ENCODE measurements around the gene CPNE5. TPM values are rescaled to one million over a fixed set of nuclear protein-coding genes. Genes with fewer than 3 reads are reported as not detected.

Gene CPNE5
- total RNA-seq, 2 experiments from 2014 or later = 1.2 to 1.7 TPM

GRCh38 chr6:36720251-36721141 is 118.7 kb downstream of the CPNE5 start:
- H3K36me3 Mint-ChIP-seq (ENCODE audit: low read depth) = no peaks in the 10 kb centered on the region
- CTCF ChIA-PET = interaction anchor here (0.9 to 2.1 kb wide), 2 partner anchors 14 to 39 kb away, joined by 4 to 7 read pairs; no protein-coding TSS in a partner anchor
- H3K27ac Mint-ChIP-seq = no peak overlapping the region
- H3K4me1 Mint-ChIP-seq (ENCODE audit: low read depth) = no peaks in the 10 kb centered on the region
- DNase-seq = peak; percentile 2
- H3K27me3 Mint-ChIP-seq (ENCODE audit: low read depth) = no peaks in the 10 kb centered on the region
- H3K4me3 Mint-ChIP-seq = no peak overlapping the region
- intact Hi-C loops (cut with micrococcal nuclease) = no loop called here
- no peaks in the 10 kb centered on the region for H3K9me3 Mint-ChIP-seq

- H3K4me1 Mint-ChIP-seq (ENCODE audit: low read depth) = no peaks in the 10 kb centered on the region
- no peaks in the 10 kb centered on the region for H3K9me3 Mint-ChIP-seq
- no peaks in the 10 kb centered on the region for H3K27me3 Mint-ChIP-seq (ENCODE audit: low read depth)
- H3K4me3 Mint-ChIP-seq = no peak overlapping the region
- H3K27ac Mint-ChIP-seq = no peak overlapping the region
- no peaks in the 10 kb centered on the region for H3K36me3 Mint-ChIP-seq (ENCODE audit: low read depth)
- intact Hi-C loops (cut with micrococcal nuclease) = no loop called here
- CTCF ChIA-PET = interaction anchor here (0.9 to 2.1 kb wide), 2 partner anchors 40 to 46 kb away, joined by 6 to 7 read pairs; no protein-coding TSS in a partner anchor
- peak; percentile 0 for DNase-seq
Observed at GRCh38 chr6:36719126-36719525, 120.1 kb downstream of the CPNE5 start.

- CTCF ChIA-PET = interaction anchor here (0.9 to 2.1 kb wide), 2 partner anchors 41 to 47 kb away, joined by 6 to 7 read pairs; no protein-coding TSS in a partner anchor
- Mint-ChIP-seq H3K4me1 (ENCODE audit: low read depth) (no peaks in the 10 kb centered on the region), H3K9me3 (no peaks in the 10 kb centered on the region), H3K4me3 (no peak overlapping the region), H3K27ac (no peak overlapping the region), H3K27me3 (ENCODE audit: low read depth) (no peaks in the 10 kb centered on the region), H3K36me3 (ENCODE audit: low read depth) (no peaks in the 10 kb centered on the region)
- DNase-seq = peak; percentile 1
- intact Hi-C loops (cut with micrococcal nuclease) = no loop called here
Observed at GRCh38 chr6:36718560-36718959, 120.7 kb downstream of the CPNE5 start.

DNA sequence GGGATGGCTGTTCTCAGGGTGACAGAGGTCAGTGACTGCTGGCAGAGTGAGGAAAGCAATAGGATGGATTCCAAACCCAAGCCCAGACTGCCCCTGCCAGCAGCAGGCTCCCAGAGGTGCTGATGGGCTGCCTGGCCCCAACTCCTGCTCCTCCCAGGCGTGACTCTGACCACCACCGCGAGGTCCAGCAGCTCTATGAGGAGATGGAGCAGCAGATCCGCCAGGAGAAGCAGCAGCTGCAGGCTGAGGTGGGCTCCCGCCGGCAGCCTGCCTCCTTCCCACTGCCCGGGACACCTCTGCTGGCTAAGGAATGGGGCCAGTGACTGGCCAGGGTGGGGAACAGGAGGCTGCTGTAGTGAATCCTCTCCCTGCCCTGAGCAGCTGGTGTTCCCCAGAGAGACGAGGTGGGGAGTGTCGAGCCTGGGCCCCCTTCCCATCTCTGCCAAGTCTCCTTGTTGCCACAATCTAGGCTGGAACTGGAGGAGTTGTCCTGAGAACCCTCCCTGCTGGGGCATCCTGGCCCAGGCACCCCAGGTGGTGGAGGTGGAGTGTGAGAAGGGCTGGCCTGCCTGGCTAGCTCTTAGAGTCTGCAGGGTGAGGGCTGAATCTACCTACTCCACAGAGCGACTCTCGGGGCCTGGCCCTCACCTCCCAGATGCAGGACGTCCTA is 121.2 kb downstream of the CPNE5 start:
- CTCF ChIA-PET = interaction anchor here (0.9 kb wide), 1 partner anchor 48 kb away, joined by 6 read pairs; no protein-coding TSS in a partner anchor
- H3K4me1 Mint-ChIP-seq (ENCODE audit: low read depth) = no peaks in the 10 kb centered on the region
- no peak overlapping the region for H3K4me3 Mint-ChIP-seq
- no peaks in the 10 kb centered on the region for H3K36me3 Mint-ChIP-seq (ENCODE audit: low read depth)
- H3K27ac Mint-ChIP-seq = no peak overlapping the region
- H3K9me3 Mint-ChIP-seq = no peaks in the 10 kb centered on the region
- intact Hi-C loops (cut with micrococcal nuclease) = no loop called here
- no peaks in the 10 kb centered on the region for H3K27me3 Mint-ChIP-seq (ENCODE audit: low read depth)
- DNase-seq = peak; percentile 2

GRCh38 chr6:36717231-36717825 is 121.9 kb downstream of the CPNE5 start:
- DNase-seq = peak; percentile 1
- no peaks in the 10 kb centered on the region for H3K27me3 Mint-ChIP-seq (ENCODE audit: low read depth)
- no peaks in the 10 kb centered on the region for H3K4me1 Mint-ChIP-seq (ENCODE audit: low read depth)
- intact Hi-C loops (cut with micrococcal nuclease) = no loop called here
- CTCF ChIA-PET = no interaction called here
- no peak overlapping the region for H3K4me3 Mint-ChIP-seq
- no peaks in the 10 kb centered on the region for H3K36me3 Mint-ChIP-seq (ENCODE audit: low read depth)
- no peak overlapping the region for H3K27ac Mint-ChIP-seq
- H3K9me3 Mint-ChIP-seq = no peaks in the 10 kb centered on the region

- peak; percentile 3 for DNase-seq
- CTCF ChIA-PET = interaction anchor here (0.6 kb wide), 1 partner anchor 120 kb away, joined by 4 read pairs; no protein-coding TSS in a partner anchor
- no peaks in the 10 kb centered on the region for H3K36me3 Mint-ChIP-seq (ENCODE audit: low read depth)
- no peak overlapping the region for H3K27ac Mint-ChIP-seq
- H3K27me3 Mint-ChIP-seq (ENCODE audit: low read depth) = no peaks in the 10 kb centered on the region
- H3K9me3 Mint-ChIP-seq = no peaks in the 10 kb centered on the region
- intact Hi-C loops (cut with micrococcal nuclease) = no loop called here
- H3K4me3 Mint-ChIP-seq = no peak overlapping the region
- no peaks in the 10 kb centered on the region for H3K4me1 Mint-ChIP-seq (ENCODE audit: low read depth)
Observed at GRCh38 chr6:36716476-36717093, 122.7 kb downstream of the CPNE5 start.

DNA sequence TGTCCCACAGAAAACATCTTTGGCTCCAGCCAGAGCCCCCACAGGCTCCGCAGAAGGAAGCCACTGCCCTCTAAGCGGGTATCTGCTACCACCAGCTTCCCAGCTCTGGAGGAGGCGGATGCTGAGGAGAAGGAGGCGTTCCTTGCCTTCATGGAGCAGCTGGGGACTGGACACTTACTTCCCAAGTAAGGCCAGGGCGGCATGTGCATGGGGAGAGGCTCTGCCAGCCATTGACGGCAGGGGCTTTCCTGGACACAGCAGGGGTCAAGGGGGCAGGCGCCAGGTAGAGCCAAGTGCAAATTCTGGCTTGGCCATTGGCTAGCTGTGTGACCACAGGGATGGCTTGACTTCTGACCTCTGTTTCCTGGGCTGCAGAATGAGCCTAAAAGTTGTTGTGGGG is 123.8 kb downstream of the CPNE5 start:
- no peak overlapping the region for H3K27ac Mint-ChIP-seq
- H3K4me1 Mint-ChIP-seq (ENCODE audit: low read depth) = no peaks in the 10 kb centered on the region
- CTCF ChIA-PET = interaction anchor here (1.4 kb wide), 1 partner anchor 9 kb away, joined by 3 read pairs; no protein-coding TSS in a partner anchor
- DNase-seq = peak; percentile 3
- no peaks in the 10 kb centered on the region for H3K9me3 Mint-ChIP-seq
- no peaks in the 10 kb centered on the region for H3K36me3 Mint-ChIP-seq (ENCODE audit: low read depth)
- H3K27me3 Mint-ChIP-seq (ENCODE audit: low read depth) = no peaks in the 10 kb centered on the region
- no peak overlapping the region for H3K4me3 Mint-ChIP-seq
- intact Hi-C loops (cut with micrococcal nuclease) = no loop called here

DNA sequence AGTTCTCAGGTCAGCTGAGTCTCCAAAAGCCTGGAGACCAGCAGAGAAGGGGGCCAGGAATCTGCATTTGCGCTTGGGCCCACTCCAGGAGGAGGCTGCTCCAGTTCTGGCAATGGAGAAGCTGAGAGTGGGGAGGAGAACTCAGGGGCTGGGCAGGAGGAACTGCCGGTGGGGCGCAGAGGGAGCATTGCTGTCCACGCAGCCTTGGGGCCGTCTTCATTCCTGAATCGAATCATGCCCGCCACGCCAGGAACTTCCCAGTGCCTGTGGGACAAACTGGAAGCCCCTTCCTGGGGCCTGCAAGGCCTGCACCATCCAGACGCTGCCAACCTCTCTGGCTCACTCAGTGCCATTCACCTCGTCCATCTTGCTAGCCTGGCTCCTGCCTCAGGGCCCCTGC is 124.7 kb downstream of the CPNE5 start:
- no peaks in the 10 kb centered on the region for H3K27me3 Mint-ChIP-seq (ENCODE audit: low read depth)
- CTCF ChIA-PET = interaction anchor here (1.4 kb wide), 1 partner anchor 10 kb away, joined by 3 read pairs; no protein-coding TSS in a partner anchor
- no peak overlapping the region for H3K27ac Mint-ChIP-seq
- H3K4me1 Mint-ChIP-seq (ENCODE audit: low read depth) = no peaks in the 10 kb centered on the region
- intact Hi-C loops (cut with micrococcal nuclease) = no loop called here
- H3K4me3 Mint-ChIP-seq = no peak overlapping the region
- peak; percentile 2 for DNase-seq
- no peaks in the 10 kb centered on the region for H3K9me3 Mint-ChIP-seq
- H3K36me3 Mint-ChIP-seq (ENCODE audit: low read depth) = no peaks in the 10 kb centered on the region

DNA sequence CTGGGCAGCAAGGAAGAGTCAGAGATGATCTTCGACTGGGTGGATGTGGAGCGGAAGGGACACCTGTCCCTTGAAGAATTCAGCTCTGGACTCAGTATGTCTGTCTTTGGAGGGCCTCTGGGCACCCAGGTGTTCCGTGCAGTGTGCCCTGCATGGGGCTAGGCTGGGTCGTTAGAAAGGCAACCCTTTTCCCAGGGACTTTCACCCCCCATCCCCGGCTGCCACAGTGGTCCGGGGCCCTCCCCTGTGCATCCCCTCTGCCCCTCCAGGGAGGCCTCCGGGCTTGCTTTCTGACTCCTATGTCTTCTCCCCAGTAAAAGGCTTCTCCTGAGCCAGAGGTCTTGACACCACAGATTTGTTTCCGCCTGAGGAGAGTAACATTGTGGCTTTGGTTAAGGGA is 125.4 kb downstream of the CPNE5 start:
- Mint-ChIP-seq H3K4me1 (ENCODE audit: low read depth) (no peaks in the 10 kb centered on the region), H3K4me3 (no peak overlapping the region), H3K27me3 (ENCODE audit: low read depth) (no peaks in the 10 kb centered on the region), H3K27ac (no peak overlapping the region), H3K9me3 (no peaks in the 10 kb centered on the region), H3K36me3 (ENCODE audit: low read depth) (no peaks in the 10 kb centered on the region)
- CTCF ChIA-PET = no interaction called here
- intact Hi-C loops (cut with micrococcal nuclease) = no loop called here
- DNase-seq = peak; percentile 2

DNA sequence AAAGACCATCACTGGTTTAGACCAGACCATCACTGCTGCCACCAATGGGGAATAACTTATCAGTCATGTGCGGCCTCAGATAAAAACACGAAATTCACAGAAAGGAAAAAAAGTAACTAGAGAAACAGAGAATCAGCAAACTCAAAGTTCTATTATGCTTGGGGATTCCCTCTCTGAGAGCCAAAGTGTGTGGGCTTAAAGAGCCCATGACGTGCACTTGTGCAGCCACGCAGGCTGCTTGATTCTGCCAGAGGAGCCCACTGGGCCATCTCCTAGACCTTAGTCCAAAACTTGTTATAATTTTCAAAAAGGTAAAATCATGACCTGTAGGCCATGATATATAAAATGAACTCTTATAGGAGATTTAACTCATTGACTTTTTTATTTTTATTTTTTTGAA is 126.4 kb downstream of the CPNE5 start:
- peak; percentile 1 for DNase-seq

GRCh38 chr6:36706339-36706738 is 132.9 kb downstream of the CPNE5 start:
- Mint-ChIP-seq H3K27ac (no peak overlapping the region), H3K4me1 (ENCODE audit: low read depth) (no peaks in the 10 kb centered on the region), H3K36me3 (ENCODE audit: low read depth) (no peaks in the 10 kb centered on the region), H3K27me3 (ENCODE audit: low read depth) (peaks cover 2% of the 10 kb centered on the region), H3K4me3 (no peak overlapping the region), H3K9me3 (no peaks in the 10 kb centered on the region)
- no peak for DNase-seq
- intact Hi-C loops (cut with micrococcal nuclease) = no loop called here
- CTCF ChIA-PET = interaction anchor here (0.6 to 2.7 kb wide), 3 partner anchors 14 to 400 kb away, joined by 3 to 15 read pairs (median 4); no protein-coding TSS in a partner anchor

More for the DNA sequence above, 126.4 kb downstream of the CPNE5 start:
- H3K4me3 Mint-ChIP-seq = no peak overlapping the region
- H3K9me3 Mint-ChIP-seq = no peaks in the 10 kb centered on the region
- intact Hi-C loops (cut with micrococcal nuclease) = no loop called here
- no peaks in the 10 kb centered on the region for H3K36me3 Mint-ChIP-seq (ENCODE audit: low read depth)
- CTCF ChIA-PET = interaction anchor here (0.7 kb wide), 2 partner anchors 19 to 96 kb away, joined by 3 to 4 read pairs; no protein-coding TSS in a partner anchor
- H3K27me3 Mint-ChIP-seq (ENCODE audit: low read depth) = no peaks in the 10 kb centered on the region
- H3K27ac Mint-ChIP-seq = no peak overlapping the region
- no peaks in the 10 kb centered on the region for H3K4me1 Mint-ChIP-seq (ENCODE audit: low read depth)

All from activated naive CD4-positive, alpha-beta T cell treated with anti-CD3 and anti-CD28 coated beads for 36 hours (primary cell).